Lower lobe of right lung (tissue), 2 donors: Measurements from ENCODE around the gene SBK3. TPM values are rescaled to one million over a fixed set of nuclear protein-coding genes. Genes with fewer than 3 reads are reported as not detected.

ENCODE experiments used
- ATAC-seq, 2 donors: fragments of 200-7000 bp; cut with Tn5 transposase; one replicate each; pipeline ENCODE4 v1.9.1; 2020 to 2022; ENCODE audit warnings: mild to moderate bottlenecking in 2 of 2, moderate library complexity in 2 of 2
- DNase-seq: peaks from one replicate; pipeline ENCODE4 v3.0.0-alpha.2; 2020
- H3K27ac ChIP-seq: fragments of 200-600 bp; one replicate; pipeline ENCODE4 v1.8.0; 2022
- H3K27me3 ChIP-seq: fragments of 200-600 bp; one replicate; pipeline ENCODE4 v1.8.0; 2022; ENCODE audit warnings: low read depth
- H3K36me3 ChIP-seq: fragments of 200-600 bp; one replicate; pipeline ENCODE4 v1.8.0; 2022; ENCODE audit warnings: mild to moderate bottlenecking
- H3K4me1 ChIP-seq: fragments of 200-600 bp; one replicate; pipeline ENCODE4 v1.8.0; 2022
- H3K4me3 ChIP-seq: fragments of 200-600 bp; one replicate; pipeline ENCODE4 v1.8.0; 2022; ENCODE audit warnings: mild to moderate bottlenecking
- H3K9me3 ChIP-seq: fragments of 200-600 bp; one replicate; pipeline ENCODE4 v1.8.0; 2022
- intact Hi-C: fragments of 100-400 bp; cut with DNase I; formaldehyde crosslinking; loops from one replicate; pipeline ENCODE4 v1.11.0; 2022
- total RNA-seq: library from RNA; stranded (reverse); fragmentation: NEBNext Ultra II Directional; extraction: Animal tissue kit (Norgen Biotek cat#: 25700); gene quantifications from one replicate; pipeline ENCODE4 v1.2.1, GENCODE V29; 2021
- TF ChIP-seq, protein P1 (sequence below): fragments of 200-600 bp; IDR thresholded peaks from one replicate; pipeline ENCODE4 v1.8.0; 2022; ENCODE audit warnings: antibody characterized with exemption, mild to moderate bottlenecking
- donor health status: DM: no; HTN: yes; CAD: no; lungs with severe emphysema.

Gene SBK3
- total RNA-seq, 1 donor from 2014 or later, result 0.80 TPM

DNA sequence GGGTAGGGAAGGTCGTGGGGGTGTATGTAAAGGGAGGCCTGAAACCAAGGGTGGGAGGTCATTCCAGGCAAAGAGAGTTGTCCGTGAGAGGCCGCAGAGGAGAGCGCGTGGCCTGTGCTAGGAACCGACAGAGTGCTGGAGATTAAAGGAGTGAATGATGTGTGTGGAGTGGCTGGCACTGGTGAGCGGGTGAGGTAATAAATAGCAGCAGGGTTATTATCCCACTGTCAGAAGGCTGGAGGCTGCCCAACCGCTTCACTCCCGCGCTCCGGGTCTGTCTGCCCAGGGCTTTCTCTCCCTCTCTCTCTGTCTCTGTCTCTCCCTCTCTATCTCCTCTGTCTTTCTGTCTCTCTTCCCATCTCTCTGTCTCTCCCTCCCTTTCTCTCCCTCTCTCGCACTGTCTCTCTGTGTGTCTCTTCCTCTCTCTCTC, 17.9 kb upstream of the SBK3 start:
- TF ChIP-seq, protein P1, sequence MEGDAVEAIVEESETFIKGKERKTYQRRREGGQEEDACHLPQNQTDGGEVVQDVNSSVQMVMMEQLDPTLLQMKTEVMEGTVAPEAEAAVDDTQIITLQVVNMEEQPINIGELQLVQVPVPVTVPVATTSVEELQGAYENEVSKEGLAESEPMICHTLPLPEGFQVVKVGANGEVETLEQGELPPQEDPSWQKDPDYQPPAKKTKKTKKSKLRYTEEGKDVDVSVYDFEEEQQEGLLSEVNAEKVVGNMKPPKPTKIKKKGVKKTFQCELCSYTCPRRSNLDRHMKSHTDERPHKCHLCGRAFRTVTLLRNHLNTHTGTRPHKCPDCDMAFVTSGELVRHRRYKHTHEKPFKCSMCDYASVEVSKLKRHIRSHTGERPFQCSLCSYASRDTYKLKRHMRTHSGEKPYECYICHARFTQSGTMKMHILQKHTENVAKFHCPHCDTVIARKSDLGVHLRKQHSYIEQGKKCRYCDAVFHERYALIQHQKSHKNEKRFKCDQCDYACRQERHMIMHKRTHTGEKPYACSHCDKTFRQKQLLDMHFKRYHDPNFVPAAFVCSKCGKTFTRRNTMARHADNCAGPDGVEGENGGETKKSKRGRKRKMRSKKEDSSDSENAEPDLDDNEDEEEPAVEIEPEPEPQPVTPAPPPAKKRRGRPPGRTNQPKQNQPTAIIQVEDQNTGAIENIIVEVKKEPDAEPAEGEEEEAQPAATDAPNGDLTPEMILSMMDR, result no peak
- intact Hi-C loops, result no loop called here
- no peaks in the 10 kb centered on the region for H3K36me3 ChIP-seq
- DNase-seq (no peak), ATAC-seq (peak; percentile 62 to 91)
- H3K27ac ChIP-seq, result no peak overlapping the region
- no peaks in the 10 kb centered on the region for H3K9me3 ChIP-seq
- H3K27me3 ChIP-seq, result peaks cover 10% of the 10 kb centered on the region
- no peaks in the 10 kb centered on the region for H3K4me1 ChIP-seq
- no peak overlapping the region for H3K4me3 ChIP-seq

DNA sequence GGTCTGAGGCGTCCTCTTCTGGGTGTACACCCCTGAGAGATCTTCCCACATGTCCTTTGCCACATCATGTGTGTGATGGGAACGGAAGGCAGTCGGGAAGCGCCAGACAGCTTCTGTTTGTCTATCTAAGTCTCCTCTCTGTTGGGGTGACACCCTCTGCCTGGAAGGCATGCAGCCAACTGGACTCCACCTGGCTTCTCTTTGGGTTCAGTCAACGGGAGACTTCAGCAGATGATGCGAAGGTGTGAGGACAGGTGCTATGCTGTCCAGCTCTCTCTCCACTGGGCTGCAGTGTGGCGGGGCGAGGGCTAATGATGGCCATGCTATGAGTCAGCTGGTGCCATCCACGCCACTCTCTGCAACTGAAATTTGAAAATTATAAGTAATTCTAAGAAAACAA, 14.3 kb upstream of the SBK3 start:
- H3K4me3 ChIP-seq, result no peak overlapping the region
- H3K27me3 ChIP-seq, result peaks cover 5% of the 10 kb centered on the region
- ATAC-seq, result no peak
- H3K36me3 ChIP-seq, result no peaks in the 10 kb centered on the region
- TF ChIP-seq, protein P1, result no peak
- no peaks in the 10 kb centered on the region for H3K4me1 ChIP-seq
- H3K27ac ChIP-seq, result no peak overlapping the region
- no peak for DNase-seq
- H3K9me3 ChIP-seq, result no peaks in the 10 kb centered on the region
- intact Hi-C loops, result no loop called here

DNA sequence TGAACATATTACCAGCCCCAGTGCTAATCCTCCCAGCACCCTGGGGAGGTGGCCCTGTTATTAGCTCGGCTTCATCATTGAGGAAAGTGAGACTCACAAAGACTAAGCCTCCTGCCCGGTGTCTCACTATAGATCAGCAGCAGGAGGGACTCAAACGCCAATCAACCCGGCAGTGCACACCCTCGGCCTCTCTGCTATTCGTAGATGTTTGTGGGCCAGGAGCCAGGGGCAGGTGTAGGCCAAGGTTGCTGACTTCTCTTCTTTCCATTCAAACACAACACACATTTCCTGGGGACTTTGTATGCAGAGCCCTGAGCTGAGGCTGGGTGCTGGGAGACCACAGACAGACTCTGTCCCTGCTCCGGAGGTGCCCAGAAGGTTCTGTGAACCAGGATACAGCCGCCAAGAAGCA, 9.4 kb upstream of the SBK3 start:
- H3K4me1 ChIP-seq, result peaks cover 5% of the 10 kb centered on the region
- H3K27me3 ChIP-seq, result peaks cover 5% of the 10 kb centered on the region
- DNase-seq, result no peak
- no peak overlapping the region for H3K4me3 ChIP-seq
- no peak for ATAC-seq
- H3K27ac ChIP-seq, result no peak overlapping the region
- TF ChIP-seq, protein P1, result no peak
- intact Hi-C loops, result no loop called here
- H3K36me3 ChIP-seq, result no peaks in the 10 kb centered on the region
- H3K9me3 ChIP-seq, result no peaks in the 10 kb centered on the region

DNA sequence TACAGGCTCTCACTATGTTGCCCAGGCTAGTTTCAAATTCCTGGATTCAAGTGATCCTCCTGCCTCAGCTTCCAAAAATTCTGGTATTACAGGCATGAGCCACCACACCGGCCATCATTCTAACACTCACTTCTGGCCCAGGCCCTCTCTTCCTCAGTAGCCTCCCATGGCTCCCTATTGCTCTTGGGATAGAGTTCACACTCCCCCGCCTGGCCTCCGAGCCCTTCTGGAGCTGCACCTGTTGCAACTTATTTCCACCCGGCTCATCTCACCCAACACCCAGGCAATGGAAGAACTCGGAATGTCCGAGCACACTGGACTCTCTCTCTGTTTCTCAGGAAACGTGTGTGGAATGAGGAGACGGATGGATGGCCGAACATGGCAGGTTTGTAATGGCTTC, 9.0 kb upstream of the SBK3 start:
- H3K4me3 ChIP-seq, result no peak overlapping the region
- H3K9me3 ChIP-seq, result no peaks in the 10 kb centered on the region
- no peaks in the 10 kb centered on the region for H3K36me3 ChIP-seq
- TF ChIP-seq, protein P1, result no peak
- no peak overlapping the region for H3K27ac ChIP-seq
- H3K27me3 ChIP-seq, result peaks cover 7% of the 10 kb centered on the region
- DNase-seq, result no peak
- intact Hi-C loops, result no loop called here
- ATAC-seq, result no peak
- H3K4me1 ChIP-seq, result peaks cover 9% of the 10 kb centered on the region

DNA sequence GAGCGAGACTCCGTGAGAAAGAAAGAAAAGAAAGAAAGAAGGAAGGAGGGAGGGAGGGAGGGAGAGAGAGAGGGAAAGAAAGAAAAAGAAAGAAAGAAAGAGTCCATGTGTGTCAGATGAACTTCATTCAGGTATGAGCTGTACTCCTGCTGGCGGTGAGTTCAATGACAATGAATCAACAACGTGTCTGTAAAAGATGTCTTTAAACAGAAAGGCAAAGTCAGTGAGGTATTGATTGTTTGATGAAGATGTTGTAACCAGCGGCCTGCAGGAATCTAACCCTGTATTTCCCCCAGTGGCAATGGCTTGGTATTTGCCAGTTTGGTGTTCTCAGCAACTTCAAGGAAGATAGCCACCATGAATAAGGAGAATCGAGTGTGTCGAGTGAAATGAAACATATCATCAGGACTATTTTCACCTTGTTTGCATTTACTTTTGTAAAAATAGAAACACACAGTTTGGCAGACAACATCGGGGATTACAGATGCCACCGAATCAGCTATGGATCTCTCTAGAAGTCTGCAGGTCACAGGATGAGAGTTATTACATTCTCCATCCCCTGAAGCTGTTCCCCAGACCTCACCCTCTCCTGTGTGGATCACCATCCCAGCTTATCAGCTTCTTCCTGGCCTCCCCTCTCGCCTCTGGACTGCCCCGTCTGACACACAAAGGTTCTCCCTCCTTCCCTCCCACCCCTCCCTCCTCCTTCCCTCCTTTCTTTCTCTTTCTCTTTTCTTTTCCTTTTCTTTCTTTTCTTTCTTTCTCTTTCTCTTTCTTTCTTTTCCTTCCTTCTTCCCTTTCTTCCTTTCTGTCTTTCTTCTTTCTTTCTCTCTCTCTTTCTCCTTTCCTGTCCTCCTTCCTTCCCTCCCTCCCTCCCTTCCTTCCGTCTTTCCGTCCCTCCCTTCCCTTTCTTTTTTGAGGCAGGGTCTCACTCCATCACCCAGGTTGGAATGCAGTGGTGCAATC, 8.2 kb upstream of the SBK3 start:
- intact Hi-C loops, result no loop called here
- Histone ChIP-seq H3K27me3 (peaks cover 7% of the 10 kb centered on the region), H3K36me3 (no peaks in the 10 kb centered on the region), H3K4me1 (peaks cover 13% of the 10 kb centered on the region), H3K4me3 (no peak overlapping the region), H3K27ac (no peak overlapping the region), H3K9me3 (no peaks in the 10 kb centered on the region)
- no peak for DNase-seq
- TF ChIP-seq, protein P1, result no peak
- no peak for ATAC-seq
